Stimulated activated CD8-positive, alpha-beta memory T cell treated with anti-CD3 and anti-CD28 coated beads, Interleukin-7, amount 100 ng/mL, for 48 hours (primary cell): ENCODE data around the gene NDUFS2.
A peak's percentile ranks its signal among the peaks of the same experiment; 100 is the strongest.

Source experiments
- DNase-seq, 2 donors: peaks; one replicate each; pipeline ENCODE4 v3.0.0-alpha.2; 2020; ENCODE audit warnings: low read depth in 1 of 2; ENCODE audit errors: extremely low read depth in 1 of 2

Gene NDUFS2

DNA sequence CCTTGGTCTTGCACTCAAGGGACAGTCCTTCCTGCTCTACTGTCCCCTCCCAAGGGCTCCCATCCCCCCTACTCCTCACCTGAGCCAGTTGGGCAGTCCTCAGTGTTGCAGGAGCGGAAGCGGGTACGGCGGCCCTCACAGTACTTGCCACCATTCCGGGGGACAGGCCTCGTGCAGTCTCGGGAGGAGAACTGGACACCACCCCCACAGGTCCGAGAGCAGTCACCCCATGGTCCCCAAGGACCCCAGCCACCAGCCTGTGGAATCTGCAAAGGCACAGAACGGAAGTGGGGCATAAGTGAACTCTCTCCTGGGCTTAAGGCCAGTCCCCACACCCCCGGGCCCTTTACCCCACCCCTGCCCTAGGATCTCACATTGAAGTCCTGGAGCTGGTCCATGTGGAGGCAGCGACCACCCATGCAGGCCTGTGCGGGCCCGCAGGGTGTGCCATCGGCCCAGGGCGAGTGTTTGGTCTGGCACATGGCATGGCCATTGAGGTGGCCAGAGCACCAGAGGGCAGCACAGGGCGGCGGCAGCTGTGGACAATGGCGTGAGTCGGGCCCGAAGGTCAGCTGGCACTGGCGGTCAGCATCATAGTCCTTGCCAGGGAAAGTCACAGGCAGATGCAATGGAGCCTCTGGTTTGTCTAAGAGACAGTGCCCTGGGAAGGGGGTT lies 8.5 kb upstream of the NDUFS2 start:
- no peak for DNase-seq

- no peak for DNase-seq
Observed at GRCh38 chr1:161195171-161195570, 7.0 kb upstream of the NDUFS2 start.

- DNase-seq = no peak
Observed at GRCh38 chr1:161196111-161196510, 6.1 kb upstream of the NDUFS2 start.

GRCh38 chr1:161196521-161197451 lies 5.4 kb upstream of the NDUFS2 start:
- DNase-seq = no peak

- no peak for DNase-seq
Observed at GRCh38 chr1:161197560-161198193, 4.5 kb upstream of the NDUFS2 start.

- DNase-seq = no peak
Observed at GRCh38 chr1:161198194-161198896, 3.8 kb upstream of the NDUFS2 start.

- no peak for DNase-seq
Observed at GRCh38 chr1:161198897-161199431, 3.2 kb upstream of the NDUFS2 start, which contains the start of gene ADAMTS4. Gene ADAMTS4, minus strand, starts transcription at chr1:161199054. Its CDS starts 427 bp downstream, at chr1:161198627.

DNA sequence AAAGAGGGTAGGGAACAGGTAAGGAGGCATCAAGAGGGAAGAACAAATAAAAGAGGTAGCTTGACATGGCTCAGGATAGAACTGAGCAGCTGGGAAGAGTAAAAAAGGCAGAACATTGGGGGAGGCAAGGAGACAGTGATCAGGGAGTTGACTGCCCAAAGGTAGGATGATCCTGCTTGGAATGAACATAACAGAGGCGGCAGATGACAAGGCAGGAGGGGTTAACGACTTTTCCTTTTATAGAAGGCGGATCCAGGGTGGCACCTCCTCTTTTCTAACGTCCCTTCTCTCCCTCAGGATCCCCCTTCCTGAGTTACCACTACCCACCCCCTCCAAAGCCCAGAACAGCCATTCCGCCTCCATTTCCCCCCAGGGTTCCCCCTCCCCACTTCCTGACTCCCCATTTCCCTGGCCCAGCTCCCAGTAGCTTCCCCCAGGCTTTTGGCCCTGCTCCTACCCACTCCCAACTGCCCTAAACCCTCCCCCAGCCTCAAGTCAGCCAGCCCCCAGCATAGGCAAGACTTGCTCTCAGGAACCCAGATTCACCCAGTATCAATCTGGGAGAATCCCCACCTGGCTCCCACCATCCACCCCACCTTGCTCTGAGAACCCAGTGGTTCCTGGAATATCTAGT lies 2.5 kb upstream of the NDUFS2 start:
- no peak for DNase-seq

DNA sequence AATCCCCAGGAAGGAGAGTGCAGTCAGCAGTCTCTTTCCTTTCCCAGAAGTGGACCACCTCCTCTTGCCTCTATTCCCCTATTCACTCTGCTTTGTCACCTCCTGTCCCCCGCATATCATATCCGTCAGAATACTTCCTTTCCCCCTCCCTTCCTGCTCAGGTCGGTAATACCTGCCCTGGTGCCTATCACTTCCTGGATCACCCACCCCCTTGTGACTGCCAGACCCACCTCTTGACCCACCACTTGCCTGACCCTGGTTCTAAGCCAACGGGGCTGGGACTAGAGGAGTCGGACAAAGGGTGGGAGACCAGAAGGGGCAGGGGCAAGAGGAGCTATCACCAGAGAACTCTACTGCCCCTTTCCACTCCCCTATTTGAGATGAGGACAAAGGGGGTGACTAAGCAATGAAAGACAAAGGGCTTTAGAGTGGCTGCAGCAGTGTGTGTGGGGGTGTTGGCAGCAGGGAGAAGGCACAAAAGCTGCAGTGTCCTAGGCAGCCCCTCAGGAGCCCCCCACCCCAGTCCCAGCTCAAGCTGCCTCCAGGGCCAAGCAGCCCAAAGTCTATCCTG lies 1.7 kb upstream of the NDUFS2 start:
- DNase-seq = no peak

GRCh38 chr1:161200992-161201835 lies 953 bp upstream of the NDUFS2 start:
- DNase-seq = no peak

DNA sequence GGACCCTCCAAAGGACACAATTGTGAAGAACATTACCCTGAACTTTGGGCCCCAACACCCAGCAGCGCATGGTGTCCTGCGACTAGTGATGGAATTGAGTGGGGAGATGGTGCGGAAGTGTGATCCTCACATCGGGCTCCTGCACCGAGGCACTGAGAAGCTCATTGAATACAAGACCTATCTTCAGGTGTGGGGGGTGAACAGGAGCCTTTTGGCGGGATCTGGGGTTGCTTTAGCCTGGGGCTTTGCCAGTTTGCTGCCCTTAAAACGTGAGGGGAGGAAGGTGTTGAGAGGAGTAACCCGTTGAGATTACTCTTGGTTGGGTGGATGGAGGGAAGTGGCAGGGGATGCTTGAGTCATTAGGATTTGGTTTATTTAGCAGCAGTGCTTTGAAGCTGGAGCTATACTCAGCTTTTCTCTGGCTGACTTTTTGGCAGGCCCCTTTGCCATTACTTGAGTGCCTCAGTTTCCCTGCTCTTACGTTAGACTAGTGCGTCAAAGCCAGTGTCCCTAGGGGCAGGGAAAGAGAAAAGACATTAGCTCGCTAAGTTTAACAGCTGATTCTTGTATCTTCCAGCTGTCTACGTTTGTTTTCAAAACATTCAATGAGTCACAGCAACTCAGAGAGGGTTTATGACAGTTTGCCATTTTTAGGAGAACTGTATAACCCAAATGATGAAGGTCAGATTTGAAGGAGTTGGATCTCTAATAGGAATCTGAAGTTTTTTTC lies 4.4 kb downstream of the NDUFS2 start:
- no peak for DNase-seq

DNA sequence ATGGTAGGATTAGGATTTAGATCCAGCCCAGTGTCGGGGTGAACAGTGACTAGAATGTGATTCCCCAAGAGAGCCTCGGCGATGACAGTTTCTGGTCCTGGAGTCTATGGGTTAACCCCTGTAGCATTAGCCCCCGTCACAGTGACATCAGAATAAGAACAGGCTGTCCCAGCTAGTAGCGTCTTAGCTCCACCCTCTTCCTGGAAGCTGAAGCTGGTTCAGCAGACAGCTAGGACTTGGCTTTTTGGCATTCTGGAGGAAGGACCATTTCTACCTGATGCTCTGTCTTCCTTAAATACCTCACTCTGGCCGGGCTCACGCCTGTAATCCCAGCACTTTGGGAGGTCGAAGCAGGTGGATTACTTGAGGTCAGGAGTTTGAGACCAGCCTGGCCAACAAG lies 5.0 kb downstream of the NDUFS2 start:
- DNase-seq = no peak

GRCh38 chr1:161209790-161210409 lies 7.7 kb downstream of the NDUFS2 start:
- peak; percentile 37 to 60 for DNase-seq

- no peak for DNase-seq
Observed at GRCh38 chr1:161214369-161214768, 12.2 kb downstream of the NDUFS2 start.

- no peak for DNase-seq
Observed at GRCh38 chr1:161215076-161215475, 12.9 kb downstream of the NDUFS2 start, which contains the start of gene FCER1G. Gene FCER1G, plus strand, starts transcription at chr1:161215295. Its CDS starts 27 bp downstream, at chr1:161215322.

DNA sequence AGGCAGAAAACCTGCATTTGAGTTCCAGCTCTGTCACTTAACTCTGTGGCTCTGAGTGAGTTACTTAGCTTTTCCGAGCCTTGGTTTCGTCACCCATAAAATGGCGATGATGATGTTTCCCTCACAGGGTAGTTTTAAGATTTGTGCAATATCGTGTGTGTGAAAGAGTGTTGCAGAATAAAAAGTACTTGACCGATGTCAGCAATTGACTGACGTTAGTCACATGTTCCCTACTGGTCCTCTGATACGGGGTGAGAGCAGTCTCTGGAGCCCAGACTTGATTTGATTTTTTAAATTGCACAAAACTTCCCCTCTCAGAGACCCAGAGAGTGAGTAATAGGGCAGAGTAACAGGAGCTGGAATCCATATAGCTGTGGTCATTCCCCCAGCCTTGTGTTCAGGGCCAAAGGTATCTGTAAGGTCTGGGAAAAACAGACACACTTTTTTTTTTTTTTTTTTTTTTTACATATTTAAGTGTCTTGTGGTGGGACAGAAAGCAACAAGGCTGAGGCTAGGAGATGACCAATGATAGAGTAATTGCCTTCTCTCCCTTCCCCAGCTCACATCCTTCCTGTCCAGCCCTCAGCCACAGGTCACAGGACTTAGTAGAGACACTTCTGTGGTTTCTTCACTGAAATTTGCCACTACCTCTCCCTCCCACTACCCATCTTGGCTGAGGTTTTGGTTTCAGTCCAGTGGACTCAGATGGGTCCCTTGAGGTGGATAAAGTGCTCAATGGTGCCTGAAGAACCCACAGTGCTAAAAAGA lies 15.0 kb downstream of the NDUFS2 start:
- DNase-seq = no peak

DNA sequence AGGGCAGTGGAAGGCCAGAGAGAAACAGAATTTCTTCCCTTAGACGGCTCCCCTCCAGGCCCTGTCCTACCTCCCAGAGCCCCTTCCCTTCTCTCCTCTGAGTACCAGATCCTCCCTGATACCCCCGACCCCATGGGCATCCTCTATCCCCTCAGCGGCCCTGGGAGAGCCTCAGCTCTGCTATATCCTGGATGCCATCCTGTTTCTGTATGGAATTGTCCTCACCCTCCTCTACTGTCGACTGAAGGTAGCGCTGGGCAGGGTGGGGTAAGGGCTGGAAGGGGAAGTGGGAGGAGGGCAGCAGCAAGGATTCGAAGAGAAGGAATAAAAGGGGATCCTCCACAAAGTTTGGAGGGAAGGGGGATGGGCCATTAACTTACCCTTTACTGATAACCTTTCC lies 15.7 kb downstream of the NDUFS2 start:
- no peak for DNase-seq
